Epidermal melanocyte (primary cell): ENCODE data around the gene TDP2.
"Not testable (repeated sequence)": the region's sequence is repeated elsewhere in the genome, so short reads cannot be mapped to it uniquely, and the experiment has no call there.

Source experiments
- DNase-seq: peaks from one replicate; pipeline ENCODE4 v3.0.0; 2011; ENCODE audit warnings: low spot score; ENCODE audit not compliant: insufficient read length

The TDP2 gene

GRCh38 chr6:24666641-24667377 lies at the start of gene TDP2, which contains the start of gene ACOT13:
TSS of gene TDP2 (minus strand) at chr6:24666899. CDS start at chr6:24666862, 37 bp downstream.
TSS of gene ACOT13 (plus strand) at chr6:24667077. CDS start at chr6:24667264, 187 bp downstream.
- peak; percentile 72 for DNase-seq

- no peak for DNase-seq
Measured at GRCh38 chr6:24710519-24711303, 44.0 kb upstream of the TDP2 start.

GRCh38 chr6:24709014-24709711 lies 42.5 kb upstream of the TDP2 start:
- DNase-seq, result no peak

- no peak for DNase-seq
Measured at GRCh38 chr6:24708612-24709011, 41.9 kb upstream of the TDP2 start.

GRCh38 chr6:24704468-24704867 lies 37.8 kb upstream of the TDP2 start:
- no peak for DNase-seq

GRCh38 chr6:24702720-24703282 lies 36.1 kb upstream of the TDP2 start:
- no peak for DNase-seq

GRCh38 chr6:24699521-24700359 lies 33.0 kb upstream of the TDP2 start:
- DNase-seq, result no peak

GRCh38 chr6:24696097-24696496 lies 29.4 kb upstream of the TDP2 start:
- no peak for DNase-seq

- DNase-seq, result not testable (repeated sequence)
Measured at GRCh38 chr6:24695635-24696034, 28.9 kb upstream of the TDP2 start.

GRCh38 chr6:24694198-24694597 lies 27.5 kb upstream of the TDP2 start:
- DNase-seq, result no peak

GRCh38 chr6:24692848-24693592 lies 26.3 kb upstream of the TDP2 start:
- no peak for DNase-seq

GRCh38 chr6:24692415-24692814 lies 25.7 kb upstream of the TDP2 start:
- DNase-seq, result no peak

GRCh38 chr6:24692003-24692402 lies 25.3 kb upstream of the TDP2 start:
- DNase-seq, result no peak

GRCh38 chr6:24691550-24691949 lies 24.9 kb upstream of the TDP2 start:
- no peak for DNase-seq

- DNase-seq, result no peak
Measured at GRCh38 chr6:24690593-24690992, 23.9 kb upstream of the TDP2 start.

GRCh38 chr6:24689964-24690363 lies 23.3 kb upstream of the TDP2 start:
- DNase-seq, result no peak

GRCh38 chr6:24686946-24687345 lies 20.2 kb upstream of the TDP2 start:
- DNase-seq, result no peak

- no peak for DNase-seq
Measured at GRCh38 chr6:24686408-24686807, 19.7 kb upstream of the TDP2 start.

- no peak for DNase-seq
Measured at GRCh38 chr6:24683297-24684296, 16.9 kb upstream of the TDP2 start.
